ENCODE measurements around the gene ARHGDIG. TPM values are rescaled to one million over a fixed set of nuclear protein-coding genes. Genes with fewer than 3 reads are reported as not detected.

The ARHGDIG gene
- total and polyA plus RNA-seq, 2 donors (not counting 3 experiments of a cell fraction or from before 2014, with no cell fraction given), result 0.93 to 2.2 TPM

- intact Hi-C loops (cut with micrococcal nuclease), result no loop called here
- Histone ChIP-seq H2AFZ (ENCODE audit: low read depth, low read length) (no peak overlapping the region), H3K4me1 (ENCODE audit: control insufficient read depth, extremely low read depth, insufficient read depth, low read length) (peaks cover 16% of the 10 kb centered on the region), H3K4me2 (ENCODE audit: insufficient read depth, low read length) (no peak overlapping the region), H3K9ac (replicated peaks; ENCODE audit: extremely low read depth, insufficient read depth, low read length) (no peak overlapping the region), H3K9me3 (replicated peaks; ENCODE audit: control insufficient read depth, insufficient read depth, low read length) (no peaks in the 10 kb centered on the region), H3K27ac (ENCODE audit: insufficient read depth, low read depth, low read length) (no peak overlapping the region), H3K27me3 (ENCODE audit: control insufficient read depth in 2 of 2, insufficient read depth in 2 of 2, low read length in 2 of 2) (no peaks in the 10 kb centered on the region), H3K79me2 (ENCODE audit: control insufficient read depth, insufficient read depth, low read length) (peaks cover 59% of the 10 kb centered on the region), H3K36me3 (ENCODE audit: control insufficient read depth in 2 of 2, extremely low read depth in 1 of 2, insufficient read depth in 2 of 2, low read length in 2 of 2) (peaks cover 0 to 2% of the 10 kb centered on the region in 2 experiments), H3K4me3 (replicated peaks in 1 of 3; ENCODE audit: insufficient read depth in 1 of 3, low read depth in 1 of 3, low read length in 3 of 3) (no peak overlapping the region), H3K9me1 (replicated peaks; ENCODE audit: control insufficient read depth, extremely low read depth, insufficient read depth, low read length) (no peaks in the 10 kb centered on the region), H4K20me1 (replicated peaks; ENCODE audit: control insufficient read depth, extremely low read depth, insufficient read depth, low read length) (no peaks in the 10 kb centered on the region)
- DNase-seq (ENCODE audit: low read depth, low spot score) (no peak), FAIRE-seq (no peak)
- no TSS peak for BruUV-seq (replicated peaks)
- dilution Hi-C loops (cut with MboI; ENCODE audit: extremely low pct_ligation_motif_present, low sequenced_read_pairs), result no loop called here
- ChIA-PET CTCF (no interaction called here), POLR2A (no interaction called here)
- TF ChIP-seq, protein P1, sequence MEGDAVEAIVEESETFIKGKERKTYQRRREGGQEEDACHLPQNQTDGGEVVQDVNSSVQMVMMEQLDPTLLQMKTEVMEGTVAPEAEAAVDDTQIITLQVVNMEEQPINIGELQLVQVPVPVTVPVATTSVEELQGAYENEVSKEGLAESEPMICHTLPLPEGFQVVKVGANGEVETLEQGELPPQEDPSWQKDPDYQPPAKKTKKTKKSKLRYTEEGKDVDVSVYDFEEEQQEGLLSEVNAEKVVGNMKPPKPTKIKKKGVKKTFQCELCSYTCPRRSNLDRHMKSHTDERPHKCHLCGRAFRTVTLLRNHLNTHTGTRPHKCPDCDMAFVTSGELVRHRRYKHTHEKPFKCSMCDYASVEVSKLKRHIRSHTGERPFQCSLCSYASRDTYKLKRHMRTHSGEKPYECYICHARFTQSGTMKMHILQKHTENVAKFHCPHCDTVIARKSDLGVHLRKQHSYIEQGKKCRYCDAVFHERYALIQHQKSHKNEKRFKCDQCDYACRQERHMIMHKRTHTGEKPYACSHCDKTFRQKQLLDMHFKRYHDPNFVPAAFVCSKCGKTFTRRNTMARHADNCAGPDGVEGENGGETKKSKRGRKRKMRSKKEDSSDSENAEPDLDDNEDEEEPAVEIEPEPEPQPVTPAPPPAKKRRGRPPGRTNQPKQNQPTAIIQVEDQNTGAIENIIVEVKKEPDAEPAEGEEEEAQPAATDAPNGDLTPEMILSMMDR (IDR thresholded peaks at IDR 0.05; ENCODE audit: extremely low read depth in 1 of 2, insufficient read depth in 1 of 2, low read depth in 1 of 2, low read length in 2 of 2), result no peak
- TF ChIP-seq POLR2AphosphoS5 (IDR thresholded peaks at IDR 0.05; ENCODE audit: insufficient read depth, low read depth, low read length), result no peak
Observed at GRCh38 chr16:324201-324450, 43.7 kb downstream of the ARHGDIG start.

GRCh38 chr16:324451-325334 is 44.3 kb downstream of the ARHGDIG start:
- H2AFZ ChIP-seq (ENCODE audit: low read depth, low read length), result no peak overlapping the region
- intact Hi-C loops (cut with micrococcal nuclease), result no loop called here
- H3K4me3 ChIP-seq (replicated peaks in 1 of 3; ENCODE audit: insufficient read depth in 1 of 3, low read depth in 1 of 3, low read length in 3 of 3), result no peak overlapping the region
- CTCF ChIA-PET, result no interaction called here
- peaks cover 16% of the 10 kb centered on the region for H3K4me1 ChIP-seq (ENCODE audit: control insufficient read depth, extremely low read depth, insufficient read depth, low read length)
- no peaks in the 10 kb centered on the region for H3K27me3 ChIP-seq (ENCODE audit: control insufficient read depth in 2 of 2, insufficient read depth in 2 of 2, low read length in 2 of 2)
- no peak overlapping the region for H3K9ac ChIP-seq (replicated peaks; ENCODE audit: extremely low read depth, insufficient read depth, low read length)
- POLR2A ChIA-PET, result no interaction called here
- H4K20me1 ChIP-seq (replicated peaks; ENCODE audit: control insufficient read depth, extremely low read depth, insufficient read depth, low read length), result no peaks in the 10 kb centered on the region
- peaks cover 0 to 2% of the 10 kb centered on the region in 2 experiments for H3K36me3 ChIP-seq (ENCODE audit: control insufficient read depth in 2 of 2, extremely low read depth in 1 of 2, insufficient read depth in 2 of 2, low read length in 2 of 2)
- BruUV-seq (replicated peaks), result no TSS peak
- no peaks in the 10 kb centered on the region for H3K9me3 ChIP-seq (replicated peaks; ENCODE audit: control insufficient read depth, insufficient read depth, low read length)
- H3K79me2 ChIP-seq (ENCODE audit: control insufficient read depth, insufficient read depth, low read length), result peaks cover 57% of the 10 kb centered on the region
- H3K9me1 ChIP-seq (replicated peaks; ENCODE audit: control insufficient read depth, extremely low read depth, insufficient read depth, low read length), result no peaks in the 10 kb centered on the region
- H3K27ac ChIP-seq (ENCODE audit: insufficient read depth, low read depth, low read length), result no peak overlapping the region
- no peak for DNase-seq (ENCODE audit: low read depth, low spot score)
- FAIRE-seq, result no peak
- no peak overlapping the region for H3K4me2 ChIP-seq (ENCODE audit: insufficient read depth, low read length)
- dilution Hi-C loops (cut with MboI; ENCODE audit: extremely low pct_ligation_motif_present, low sequenced_read_pairs), result no loop called here
- TF ChIP-seq, protein P1 (IDR thresholded peaks at IDR 0.05; ENCODE audit: extremely low read depth in 1 of 2, insufficient read depth in 1 of 2, low read depth in 1 of 2, low read length in 2 of 2), result no peak
- no peak for TF ChIP-seq EZH2 (IDR thresholded peaks at IDR 0.05; ENCODE audit: borderline replicate concordance, low read depth, low read length, severe bottlenecking)
- no peak for TF ChIP-seq FOS (IDR thresholded peaks at IDR 0.05; ENCODE audit: borderline replicate concordance, insufficient read depth, low read length)

All from endothelial cell of umbilical vein (primary cell).